Measurements from ENCODE around the gene PCSK5. TPM values are rescaled to one million over a fixed set of nuclear protein-coding genes. Genes with fewer than 3 reads are reported as not detected.

Gene PCSK5
- total RNA-seq, 1 experiment from 2014 or later = 7.5 TPM

- no peak for DNase-seq
- Histone ChIP-seq H3K4me1 (ENCODE audit: insufficient read depth, low read length) (peaks cover 13% of the 10 kb centered on the region; the same call in 1 of the 2 replicates), H2BK20ac (ENCODE audit: low read depth, low read length, poor library complexity, severe bottlenecking) (no peak overlapping the region), H3T11ph (ENCODE audit: low read length) (no peak overlapping the region), H2BK120ac (ENCODE audit: low read depth, low read length, poor library complexity, severe bottlenecking) (no peak overlapping the region), H4K8ac (replicated peaks; ENCODE audit: insufficient read length, low read depth, low read length) (no peak overlapping the region), H2AFZ (ENCODE audit: low read length) (no peak overlapping the region), H3K79me2 (ENCODE audit: insufficient read depth, low read length) (no peaks in the 10 kb centered on the region), H3K23me2 (ENCODE audit: insufficient read length, low read depth, low read length, poor library complexity, severe bottlenecking) (no peaks in the 10 kb centered on the region), H4K5ac (ENCODE audit: insufficient read length, low read depth, low read length) (no peak overlapping the region), H3K14ac (ENCODE audit: insufficient read depth, low read length) (no peak overlapping the region), H2BK5ac (ENCODE audit: insufficient read length, low read length) (no peak overlapping the region), H2AK5ac (ENCODE audit: insufficient read length, low read length) (no peak overlapping the region), H3K4me2 (ENCODE audit: insufficient read depth, insufficient read length, low read length) (no peak overlapping the region), H3K9ac (ENCODE audit: extremely low read depth, insufficient read length, low read length) (no peak overlapping the region), H4K91ac (ENCODE audit: insufficient read length, low read depth, low read length) (no peak overlapping the region), H3K18ac (ENCODE audit: insufficient read length, low read depth, low read length) (no peak overlapping the region), H3K23ac (ENCODE audit: insufficient read length, low read depth, low read length) (no peak overlapping the region), H3K27ac (ENCODE audit: insufficient read length, low read depth, low read length) (no peak overlapping the region), H3K56ac (ENCODE audit: insufficient read length, low read depth, low read length) (no peak overlapping the region), H3K27me3 (ENCODE audit: insufficient read depth, low read length) (no peaks in the 10 kb centered on the region), H2BK15ac (ENCODE audit: low read depth, low read length) (no peak overlapping the region), H4K20me1 (ENCODE audit: control insufficient read depth, insufficient read depth, insufficient read length) (no peaks in the 10 kb centered on the region), H3K9me3 (ENCODE audit: control insufficient read depth, low read depth, low read length) (no peaks in the 10 kb centered on the region), H3K4ac (ENCODE audit: low read depth, low read length) (no peak overlapping the region), H2BK12ac (ENCODE audit: insufficient read length, low read depth, low read length) (no peak overlapping the region), H3K79me1 (ENCODE audit: insufficient read depth, low read depth, low read length, poor library complexity, severe bottlenecking) (no peaks in the 10 kb centered on the region)
- no CpG with 5 or more reads among the region's 1 CpG for WGBS (ENCODE audit: extremely low coverage, insufficient read length, low lambda C conversion rate)
- H3K27me3 Mint-ChIP-seq (ENCODE audit: low read depth) = no peaks in the 10 kb centered on the region
- no peak overlapping the region for H3K27ac Mint-ChIP-seq
- H3K36me3 Mint-ChIP-seq (ENCODE audit: insufficient read depth in 1 of 3, low read depth in 3 of 3) = peaks cover 3 to 12% (median 4%) of the 10 kb centered on the region in 3 experiments; a peak in 6 of 7 replicates
- H3K4me1 Mint-ChIP-seq = peaks cover 41 to 44% of the 10 kb centered on the region in 2 experiments
- no peak for TF ChIP-seq CTCF (conservative IDR thresholded peaks at IDR 0.05)
- H3K4me3 Mint-ChIP-seq = no peak overlapping the region
- no peaks in the 10 kb centered on the region for H3K9me3 Mint-ChIP-seq
Observed at GRCh38 chr9:76025286-76025685, 134.8 kb downstream of the PCSK5 start.

All from H9 (cell line).